Natural killer cell (primary cell): Measurements from ENCODE around the gene PDE12. TPM values are rescaled to one million over a fixed set of nuclear protein-coding genes. Genes with fewer than 3 reads are reported as not detected.

Experiments used
- ATAC-seq, 3 donors: fragments of 150-1000 bp in 2 of 3; fragments of 200-7000 bp in 1 of 3; cut with Tn5 transposase; 1 replicate in 1 of 3; 2 replicates in 2 of 3; pipeline ENCODE4 v1.10.0; 2021; ENCODE audit warnings: mild to moderate bottlenecking in 2 of 3, moderate library complexity in 2 of 3
- DNase-seq, 2 donors: peaks; one replicate each; pipeline versions ENCODE4 v3.0.0 to v3.0.0-alpha.2; 2013 to 2021; ENCODE audit warnings: mixed read lengths in 1 of 2
- H3K27ac ChIP-seq: one replicate; pipeline ENCODE4 v1.5.1; 2013; ENCODE audit warnings: mild to moderate bottlenecking, low read length
- H3K27me3 ChIP-seq: one replicate; pipeline ENCODE4 v1.6.1; 2013; ENCODE audit warnings: low read length; ENCODE audit not compliant: control insufficient read depth, insufficient read depth
- H3K36me3 ChIP-seq: one replicate; pipeline ENCODE4 v1.6.1; 2013; ENCODE audit warnings: low read length; ENCODE audit not compliant: control insufficient read depth, insufficient read depth
- H3K4me1 ChIP-seq: one replicate; pipeline ENCODE4 v1.6.1; 2013; ENCODE audit warnings: low read length; ENCODE audit not compliant: control insufficient read depth, insufficient read depth
- H3K4me3 ChIP-seq: one replicate; pipeline ENCODE4 v1.5.1; 2013; ENCODE audit warnings: low read length
- H3K9me3 ChIP-seq: one replicate; pipeline ENCODE4 v1.6.1; 2013; ENCODE audit warnings: low read length; ENCODE audit not compliant: control insufficient read depth, insufficient read depth
- H3K27ac Mint-ChIP-seq, 2 donors: one replicate each; pipeline ENCODE4 v1.8.0; 2022; ENCODE audit warnings: mild to moderate bottlenecking in 2 of 2, mixed read lengths in 2 of 2, moderate library complexity in 1 of 2
- H3K27me3 Mint-ChIP-seq, 2 donors: one replicate each; pipeline ENCODE4 v1.8.0; 2022; ENCODE audit warnings: low read depth in 2 of 2, mixed read lengths in 2 of 2
- H3K36me3 Mint-ChIP-seq: one replicate; pipeline ENCODE4 v1.8.0; 2022; ENCODE audit warnings: mixed read lengths
- H3K4me1 Mint-ChIP-seq, 2 donors: one replicate each; pipeline ENCODE4 v1.8.0; 2022; ENCODE audit warnings: mixed read lengths in 2 of 2
- H3K4me3 Mint-ChIP-seq: one replicate; pipeline ENCODE4 v1.8.0; 2022; ENCODE audit warnings: mild to moderate bottlenecking, moderate library complexity, mixed read lengths
- H3K9me3 Mint-ChIP-seq, 2 donors: one replicate each; pipeline ENCODE4 v1.8.0; 2022; ENCODE audit warnings: mixed read lengths in 2 of 2
- CTCF ChIP-seq: fragments of 200-600 bp; IDR thresholded peaks from one replicate; pipeline ENCODE4 v1.8.0; 2022; ENCODE audit warnings: antibody characterized with exemption
- WGBS: methylation state at CpG from one replicate; pipeline ENCODE4 v1.1.7; 2013; ENCODE audit warnings: missing lambda C conversion rate; ENCODE audit not compliant: insufficient coverage; 5-methylcytosine and 5-hydroxymethylcytosine counted together
- intact Hi-C: fragments of 100-400 bp; cut with micrococcal nuclease; formaldehyde crosslinking; loops from one replicate; pipeline ENCODE4 v1.14.2; 2022
- total RNA-seq, 4 donors: library from RNA; stranded (reverse); fragments of 120-200 nt in 1 of 4; gene quantifications; one replicate each; pipeline versions ENCODE4 v1.2.3 to v1.2.4, GENCODE V29; 2013 to 2022

PDE12 gene
- total RNA-seq, 3 donors from 2014 or later (not counting 1 experiment from before 2014, with no cell fraction given), result 34.4 to 36.6 (median 35.5) TPM

- Histone ChIP-seq H3K36me3 (no peaks in the 10 kb centered on the region), H3K4me1 (peaks cover 27% of the 10 kb centered on the region), H3K4me3 (no peak overlapping the region), H3K27ac (no peak overlapping the region), H3K9me3 (no peaks in the 10 kb centered on the region), H3K27me3 (no peaks in the 10 kb centered on the region)
- H3K9me3 Mint-ChIP-seq, result no peaks in the 10 kb centered on the region
- no peak for TF ChIP-seq CTCF
- H3K4me3 Mint-ChIP-seq, result no peak overlapping the region
- H3K4me1 Mint-ChIP-seq, result peaks cover 54 to 63% of the 10 kb centered on the region in 2 donors
- H3K27me3 Mint-ChIP-seq, result no peaks in the 10 kb centered on the region
- 98% methylated on average over 3 of the region's 4 CpGs for WGBS
- intact Hi-C loops, result no loop called here
- ATAC-seq (no peak), DNase-seq (no peak)
- no peaks in the 10 kb centered on the region for H3K36me3 Mint-ChIP-seq
- H3K27ac Mint-ChIP-seq, result peak overlapping the region; percentile 99
Measured at GRCh38 chr3:57594144-57594543, 38.1 kb downstream of the PDE12 start.

GRCh38 chr3:57594576-57594975, 38.5 kb downstream of the PDE12 start:
- no peak for ATAC-seq
- Mint-ChIP-seq H3K27ac (peak overlapping the region; percentile 99), H3K36me3 (no peaks in the 10 kb centered on the region), H3K27me3 (no peaks in the 10 kb centered on the region), H3K4me1 (peaks cover 58 to 67% of the 10 kb centered on the region in 2 donors), H3K4me3 (peak overlapping the region; percentile 95), H3K9me3 (no peaks in the 10 kb centered on the region)
- no peak for TF ChIP-seq CTCF
- DNase-seq, result no peak
- H3K27ac ChIP-seq, result no peak overlapping the region
- no peaks in the 10 kb centered on the region for H3K27me3 ChIP-seq
- WGBS, result 78% methylated on average over 5 of the region's 5 CpGs
- no peaks in the 10 kb centered on the region for H3K9me3 ChIP-seq
- H3K4me3 ChIP-seq, result no peak overlapping the region
- H3K4me1 ChIP-seq, result peaks cover 28% of the 10 kb centered on the region
- H3K36me3 ChIP-seq, result no peaks in the 10 kb centered on the region
- intact Hi-C loops, result no loop called here

- Histone ChIP-seq H3K27ac (peak overlapping the region; percentile 89), H3K4me3 (peak overlapping the region; percentile 72), H3K27me3 (no peaks in the 10 kb centered on the region), H3K9me3 (no peaks in the 10 kb centered on the region), H3K4me1 (peaks cover 28% of the 10 kb centered on the region), H3K36me3 (no peaks in the 10 kb centered on the region)
- H3K9me3 Mint-ChIP-seq, result no peaks in the 10 kb centered on the region
- TF ChIP-seq CTCF, result no peak
- no peaks in the 10 kb centered on the region for H3K27me3 Mint-ChIP-seq
- intact Hi-C loops, result loop anchor here (1.0 to 2.0 kb wide), 5 partner anchors 40 to 368 kb away; partner anchors contain the start of genes PDE12 and SLMAP
- ATAC-seq (no peak), DNase-seq (peak; percentile 55 to 76)
- peak overlapping the region; percentile 99 for H3K27ac Mint-ChIP-seq
- peaks cover 53 to 65% of the 10 kb centered on the region in 2 donors for H3K4me1 Mint-ChIP-seq
- under 1% methylated on average over 28 of the region's 31 CpGs for WGBS
- peak overlapping the region; percentile 95 for H3K4me3 Mint-ChIP-seq
- no peaks in the 10 kb centered on the region for H3K36me3 Mint-ChIP-seq
Measured at GRCh38 chr3:57596495-57597126, 40.5 kb downstream of the PDE12 start.
